ENCODE measurements around the gene PRRC2C. TPM values are rescaled to one million over a fixed set of nuclear protein-coding genes. Genes with fewer than 3 reads are reported as not detected.
"Not testable (repeated sequence)": the region's sequence is repeated elsewhere in the genome, so short reads cannot be mapped to it uniquely, and the experiment has no call there.

Gene PRRC2C
- total RNA-seq, 1 experiment from 2014 or later = 48.3 TPM

DNA sequence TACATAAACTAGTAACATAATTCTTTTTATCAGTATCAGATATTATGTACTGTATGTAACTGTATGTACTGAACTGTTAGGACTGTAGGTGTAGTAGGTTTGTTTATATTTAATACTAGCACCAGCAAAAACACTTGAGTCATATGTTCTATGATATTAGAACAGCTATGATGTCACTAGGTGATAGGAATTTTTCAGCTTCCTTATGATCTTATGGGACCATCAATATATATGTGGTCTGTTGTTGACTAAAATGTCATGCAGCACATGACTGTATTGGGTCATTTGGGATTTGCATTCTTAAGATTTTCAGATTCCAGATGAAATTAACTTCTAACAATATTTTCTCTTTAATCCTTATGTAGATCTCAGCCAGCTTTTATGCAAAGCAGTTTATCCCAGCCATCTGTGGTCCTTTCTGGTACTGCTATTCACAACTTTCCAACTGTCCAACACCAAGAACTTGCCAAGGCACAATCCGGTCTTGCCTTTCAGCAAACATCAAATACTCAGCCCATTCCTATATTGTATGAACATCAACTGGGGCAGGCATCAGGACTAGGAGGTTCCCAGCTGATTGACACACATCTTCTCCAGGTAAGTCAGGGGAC lies 98.4 kb downstream of the PRRC2C start:
- DNase-seq (ENCODE audit: low read depth) = no peak

GRCh38 chr1:171585715-171586114 lies 100.4 kb downstream of the PRRC2C start:
- DNase-seq (ENCODE audit: low read depth) = no peak

- DNase-seq (ENCODE audit: low read depth) = no peak
These were observed 102.9 kb downstream of the PRRC2C start for GRCh38 chr1:171588230-171588629.

DNA sequence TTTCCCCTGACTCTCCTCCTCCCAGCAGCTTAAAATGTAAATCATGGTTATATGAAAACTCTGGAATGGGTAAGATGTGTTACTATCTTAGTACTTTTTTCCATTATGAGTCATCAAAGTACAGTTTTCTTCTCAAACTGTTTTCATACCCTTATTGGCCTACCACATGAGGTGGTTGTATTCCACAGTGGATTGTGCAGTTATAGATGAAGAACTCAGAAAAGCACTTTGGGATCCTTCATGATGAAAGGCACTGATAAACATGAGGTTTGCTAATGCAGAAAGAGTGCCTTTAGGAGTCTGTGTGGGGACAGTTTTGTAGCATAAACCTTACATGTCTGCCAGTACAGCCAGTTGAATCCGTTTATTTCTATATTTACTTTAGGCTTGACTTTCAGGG lies 104.7 kb downstream of the PRRC2C start:
- no peak for DNase-seq (ENCODE audit: low read depth)

- DNase-seq (ENCODE audit: low read depth) = no peak
These were observed 110.0 kb downstream of the PRRC2C start for GRCh38 chr1:171595324-171595723.

- DNase-seq (ENCODE audit: low read depth) = no peak
These were observed 110.8 kb downstream of the PRRC2C start for GRCh38 chr1:171596119-171596518.

GRCh38 chr1:171596705-171597104 lies 111.4 kb downstream of the PRRC2C start:
- DNase-seq (ENCODE audit: low read depth) = no peak

- no peak for DNase-seq (ENCODE audit: low read depth)
These were observed 111.9 kb downstream of the PRRC2C start for GRCh38 chr1:171597203-171597602.

- DNase-seq (ENCODE audit: low read depth) = not testable (repeated sequence)
These were observed 115.0 kb downstream of the PRRC2C start for GRCh38 chr1:171600310-171600709.

DNA sequence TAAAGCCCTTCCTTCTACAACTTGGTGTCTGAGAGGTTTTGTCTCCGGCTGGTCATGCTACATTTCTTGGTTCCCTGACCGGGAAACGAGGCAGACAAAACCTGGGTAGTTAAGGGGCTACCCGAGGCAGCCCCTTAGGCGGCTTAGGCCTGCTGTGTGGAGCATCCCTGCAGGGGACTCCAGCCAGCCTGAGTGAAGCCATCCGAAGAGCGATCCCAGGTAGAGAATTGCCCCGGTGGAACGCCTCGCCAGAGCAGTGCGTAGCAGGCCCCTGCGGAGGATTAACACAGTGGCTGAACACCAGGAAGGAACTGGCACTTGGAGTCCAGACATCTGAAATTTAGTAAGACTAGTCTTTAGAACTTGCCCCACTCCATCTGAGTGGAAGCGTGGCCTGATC lies 115.5 kb downstream of the PRRC2C start:
- DNase-seq (ENCODE audit: low read depth) = no peak

DNA sequence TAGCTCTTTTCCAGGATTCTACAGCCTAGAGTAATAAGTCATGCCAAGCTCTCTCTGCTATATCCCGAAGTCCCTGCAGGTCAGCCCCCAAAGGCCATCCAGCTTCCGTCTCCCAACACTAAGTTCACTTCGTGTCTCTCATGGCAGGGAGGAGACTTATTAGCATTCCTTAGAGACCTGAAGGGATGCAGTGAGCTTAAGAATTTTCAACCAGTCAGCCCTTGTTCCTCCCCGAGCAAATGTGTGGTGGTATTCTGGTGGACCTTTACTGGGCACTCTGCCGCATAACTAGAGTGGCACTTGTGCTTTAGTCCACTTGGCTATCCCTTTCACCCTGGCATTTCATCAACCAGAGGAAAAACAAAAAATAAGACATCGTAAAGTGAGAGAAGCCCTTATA lies 117.7 kb downstream of the PRRC2C start:
- DNase-seq (ENCODE audit: low read depth) = not testable (repeated sequence)

DNA sequence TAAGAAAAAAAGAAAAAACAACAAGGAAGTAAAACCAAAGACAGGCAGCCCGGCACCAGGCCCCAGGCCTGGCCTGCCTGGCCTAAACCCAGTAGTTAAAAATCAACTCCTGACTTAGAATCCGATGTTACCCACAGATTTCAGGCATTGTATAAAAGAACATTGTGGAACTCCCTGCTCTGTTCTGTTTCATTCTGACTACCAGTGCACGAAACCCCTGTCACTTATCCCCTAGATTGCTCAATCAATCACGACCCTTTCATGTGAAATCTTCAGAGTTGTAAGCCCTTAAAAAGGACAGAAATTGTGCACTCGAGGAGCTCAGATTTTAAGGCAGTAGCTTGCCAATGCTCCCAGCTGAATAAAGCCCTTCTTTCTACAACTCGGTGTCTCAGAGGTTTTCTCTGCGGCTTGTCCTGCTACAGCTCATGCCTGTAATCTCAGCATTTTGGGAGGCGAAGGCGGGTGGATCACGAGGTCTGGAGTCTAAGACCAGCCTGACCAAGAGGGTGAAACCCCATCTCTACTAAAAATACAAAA lies 121.1 kb downstream of the PRRC2C start:
- DNase-seq (ENCODE audit: low read depth) = no peak

DNA sequence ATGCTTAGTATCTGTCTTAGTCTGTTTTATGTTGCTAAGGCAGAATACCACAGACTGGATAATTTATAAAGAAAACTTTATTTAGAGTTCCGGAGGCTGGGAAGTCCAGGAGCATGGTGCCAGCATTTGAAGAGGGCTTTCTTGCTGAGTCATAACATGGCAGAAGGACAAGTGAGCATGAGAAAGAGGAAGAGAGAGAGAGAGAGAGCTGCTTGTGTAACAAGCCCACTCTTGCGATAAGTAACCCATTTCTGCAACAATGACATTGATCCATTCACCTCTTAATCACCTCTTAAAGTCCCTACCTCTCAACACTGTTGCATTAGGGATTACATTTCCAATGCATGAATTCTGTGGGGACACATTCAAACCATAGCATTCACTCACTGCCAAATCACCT lies 125.1 kb downstream of the PRRC2C start:
- DNase-seq (ENCODE audit: low read depth) = no peak

GRCh38 chr1:171611306-171611705 lies 126.0 kb downstream of the PRRC2C start:
- no peak for DNase-seq (ENCODE audit: low read depth)

DNA sequence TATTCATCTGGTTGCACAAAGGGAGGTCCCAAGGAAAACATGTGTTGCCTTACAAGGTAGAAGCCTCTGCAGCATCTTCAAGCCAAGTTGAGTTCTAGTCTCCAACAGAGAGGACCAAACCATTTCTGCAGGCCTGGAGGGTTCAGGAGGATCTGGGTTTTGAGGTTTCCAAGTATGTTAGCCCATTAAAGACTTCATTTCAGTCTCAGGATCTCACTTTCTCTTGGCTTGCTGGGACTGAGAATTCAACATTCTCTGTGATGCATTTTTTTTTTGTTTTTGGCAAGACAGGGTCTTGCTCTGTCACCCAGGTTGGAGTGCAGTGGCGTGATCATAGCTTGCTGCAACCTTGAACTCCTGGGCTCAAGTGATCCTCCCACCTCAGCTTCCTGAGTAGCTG lies 128.0 kb downstream of the PRRC2C start:
- DNase-seq (ENCODE audit: low read depth) = no peak

DNA sequence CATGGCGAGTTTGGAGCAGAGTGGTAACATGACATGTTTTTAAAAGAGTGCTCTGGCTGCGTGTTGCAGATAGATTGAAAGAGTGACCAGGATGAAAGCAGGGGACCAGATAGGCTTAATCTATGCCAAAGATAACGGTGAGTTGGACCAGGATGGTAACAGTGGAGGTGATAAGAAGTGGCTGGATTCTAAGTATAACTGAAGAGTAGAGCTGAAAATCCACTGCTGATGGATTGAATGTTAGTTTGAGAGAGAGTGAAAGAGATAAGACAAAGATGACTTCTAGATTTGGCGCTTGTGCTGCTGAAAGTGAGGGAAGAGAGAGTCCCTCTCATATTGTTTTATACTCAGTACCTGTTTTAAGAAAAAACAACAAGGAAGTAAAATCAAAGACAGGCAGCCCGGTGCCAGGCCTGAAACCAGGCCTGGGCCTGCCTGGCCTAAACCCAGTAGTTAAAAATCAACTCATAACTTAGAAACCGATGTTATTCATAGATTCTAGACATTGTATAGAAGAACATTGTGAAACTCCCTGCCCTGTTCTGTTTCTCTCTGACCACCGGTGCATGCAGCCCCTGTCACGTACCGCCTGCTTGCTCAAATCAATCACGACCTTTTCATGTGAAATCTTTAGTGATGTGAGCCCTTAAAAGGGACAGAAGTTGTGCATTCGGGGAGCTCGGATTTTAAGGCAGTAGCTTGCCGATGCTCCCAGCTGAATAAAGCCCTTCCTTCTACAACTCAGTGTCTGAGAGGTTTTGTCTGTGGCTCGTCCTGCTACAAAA lies 130.0 kb downstream of the PRRC2C start:
- not testable (repeated sequence) for DNase-seq (ENCODE audit: low read depth)

DNA sequence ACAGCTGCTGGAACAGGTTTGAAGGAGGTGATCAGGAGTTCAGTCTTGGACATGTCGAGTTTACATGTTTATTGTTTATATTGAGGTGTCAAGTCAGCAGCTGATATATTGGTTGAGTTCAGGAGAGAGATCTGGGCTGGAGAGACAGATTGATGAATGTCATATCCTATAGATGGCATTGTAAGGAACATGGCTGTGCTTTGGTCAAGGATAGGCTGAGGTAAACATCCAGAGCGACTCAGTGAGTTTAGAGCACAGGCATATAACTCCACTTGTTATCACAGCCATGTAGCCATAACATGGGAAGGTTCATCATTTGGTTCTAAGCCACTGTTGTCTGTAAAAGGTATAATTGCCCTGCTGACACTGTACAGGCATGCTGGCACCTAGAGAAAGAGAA lies 131.3 kb downstream of the PRRC2C start:
- no peak for DNase-seq (ENCODE audit: low read depth)

DNA sequence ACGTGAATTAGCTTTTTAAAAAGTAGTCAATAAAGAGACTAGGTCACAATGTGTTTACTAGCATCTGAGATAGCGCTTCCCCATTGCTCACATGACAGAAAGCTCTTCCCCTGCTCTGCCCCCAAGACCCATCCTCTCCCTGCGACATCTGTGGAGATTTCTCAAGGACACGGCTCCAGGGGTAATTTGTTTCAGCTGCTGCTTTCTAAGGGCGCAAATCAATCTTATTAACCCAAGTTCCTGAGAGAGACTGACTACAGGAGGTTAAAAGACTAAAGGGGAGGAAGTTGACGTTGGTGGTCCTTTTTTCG lies 136.8 kb downstream of the PRRC2C start, which contains the start of gene MYOCOS:
Gene MYOCOS, plus strand, starts transcription at position 92 of the 311 bp plus-strand sequence. CDS start 1,641 bp downstream, outside the sequence.
- DNase-seq (ENCODE audit: low read depth) = no peak

DNA sequence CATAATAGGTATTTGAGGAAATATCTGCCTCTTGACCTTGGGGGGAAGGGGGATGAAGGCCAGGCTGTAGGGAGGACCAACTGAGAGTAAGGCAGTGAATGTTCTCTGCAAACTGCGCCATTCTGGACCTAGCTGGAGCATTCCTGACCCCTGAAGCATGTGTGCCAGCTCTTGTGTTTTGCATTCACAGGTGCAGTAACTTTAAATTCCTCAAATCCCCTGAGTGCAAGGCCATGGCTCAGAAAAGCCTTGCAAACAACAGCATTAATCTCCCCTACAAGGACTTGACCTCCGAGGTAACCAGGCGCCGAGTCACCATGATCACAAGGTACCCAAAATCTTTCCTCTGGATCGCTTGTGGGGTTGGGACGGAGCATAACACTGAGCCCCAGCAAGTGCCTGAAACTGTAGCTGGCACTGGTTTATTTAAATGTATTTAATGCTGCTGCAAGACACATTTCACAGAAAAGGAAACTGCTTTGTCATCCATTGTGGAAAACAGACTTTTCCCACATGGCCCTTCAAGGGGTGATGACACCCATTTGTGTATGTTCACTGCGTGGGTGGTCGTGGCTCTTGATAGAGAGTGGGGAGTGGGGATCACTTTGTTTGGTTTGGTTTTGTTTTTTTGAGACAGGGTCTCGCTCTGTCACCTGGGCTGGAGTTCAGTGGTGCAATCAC lies 138.5 kb downstream of the PRRC2C start:
- DNase-seq (ENCODE audit: low read depth) = no peak

DNA sequence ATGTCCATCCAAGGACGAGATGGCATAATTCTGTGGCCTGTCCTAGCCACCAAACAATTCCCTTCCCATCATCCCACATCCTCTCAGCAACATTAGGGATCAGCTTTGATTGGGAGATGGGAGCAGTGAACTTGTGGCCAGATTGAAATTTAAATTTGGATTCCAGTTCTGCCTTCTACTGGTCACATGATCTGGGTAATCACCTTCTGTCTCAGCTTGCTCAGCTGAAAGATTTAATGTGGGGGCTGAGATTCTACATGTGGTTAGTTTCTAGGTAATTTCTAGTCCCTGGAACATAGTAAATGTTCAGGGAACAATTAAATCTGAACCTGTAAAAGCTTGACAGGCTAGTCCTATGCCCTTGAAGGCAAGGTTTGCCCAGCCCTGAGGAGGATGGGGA lies 139.9 kb downstream of the PRRC2C start:
- no peak for DNase-seq (ENCODE audit: low read depth)

DNA sequence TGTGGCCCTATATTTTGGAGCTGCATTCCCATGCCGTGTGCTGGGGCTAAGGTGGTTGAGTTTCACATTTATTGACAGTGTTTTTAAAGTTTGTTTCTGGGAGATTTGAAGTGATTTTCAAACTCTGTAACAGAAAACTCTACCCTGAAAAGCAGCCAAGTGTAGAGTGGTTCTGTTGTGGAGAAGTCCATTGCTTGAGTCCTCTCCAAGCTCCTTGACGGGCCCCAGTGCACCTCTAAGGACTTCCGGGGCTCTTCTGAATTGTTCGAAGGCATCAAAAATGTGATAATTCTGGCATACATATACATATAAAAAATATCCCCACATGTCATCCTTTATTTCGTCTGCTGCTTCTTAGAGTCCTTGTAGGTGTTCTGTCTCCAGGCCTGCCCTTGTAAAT lies 141.7 kb downstream of the PRRC2C start:
- no peak for DNase-seq (ENCODE audit: low read depth)

DNA sequence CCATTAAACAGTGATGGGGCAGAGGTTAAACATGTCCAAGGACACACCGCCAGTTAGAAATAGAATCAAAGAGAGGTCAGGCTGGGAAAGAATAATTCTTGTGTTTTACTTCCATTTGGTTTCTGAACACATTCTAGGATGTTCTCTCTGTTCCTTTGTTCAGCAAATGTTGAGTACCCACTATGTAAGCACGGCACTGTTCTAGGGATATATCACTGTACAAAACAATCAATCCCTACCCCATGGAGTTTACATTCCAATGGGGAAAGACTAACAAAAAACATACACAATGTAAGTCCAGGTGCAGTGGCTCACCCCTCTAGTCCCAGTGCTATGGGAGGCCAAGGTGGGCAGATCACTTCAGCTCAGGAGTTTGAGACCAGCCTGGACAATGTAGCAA lies 142.9 kb downstream of the PRRC2C start:
- no peak for DNase-seq (ENCODE audit: low read depth)

- DNase-seq (ENCODE audit: low read depth) = no peak
These were observed 150.3 kb downstream of the PRRC2C start for GRCh38 chr1:171635661-171636060.

Measured in Daoy (cell line).